ENCODE data around the gene IARS2.

GRCh38 chr1:220121791-220122530 lies 28.0 kb downstream of the IARS2 start:
- TF ChIP-seq POLR2AphosphoS5 (IDR thresholded peaks at IDR 0.05) = no peak
- TF ChIP-seq CTCF (IDR thresholded peaks at IDR 0.05) = no peak
- no peak for TF ChIP-seq EP300 (IDR thresholded peaks at IDR 0.05)
